ENCODE measurements around the gene CDKN1A.

GRCh38 chr6:36718560-36718959 is 40.0 kb downstream of the CDKN1A start:
- TF ChIP-seq POLR2A (IDR thresholded peaks at IDR 0.05; ENCODE audit: extremely low read depth, insufficient read length) = no peak
- no peak for TF ChIP-seq CTCF (IDR thresholded peaks at IDR 0.05; ENCODE audit: low read depth, low read length)
- TF ChIP-seq, protein P1, sequence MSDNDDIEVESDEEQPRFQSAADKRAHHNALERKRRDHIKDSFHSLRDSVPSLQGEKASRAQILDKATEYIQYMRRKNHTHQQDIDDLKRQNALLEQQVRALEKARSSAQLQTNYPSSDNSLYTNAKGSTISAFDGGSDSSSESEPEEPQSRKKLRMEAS (IDR thresholded peaks at IDR 0.05; ENCODE audit: low read depth, low read length) = no peak
- TF ChIP-seq MYC (IDR thresholded peaks at IDR 0.05; ENCODE audit: low read depth, low read length) = no peak
